Retinal pigment epithelial cell (primary cell): ENCODE measurements around the gene NR4A1.
A peak's percentile ranks its signal among the peaks of the same experiment; 100 is the strongest.

Experiments used
- DNase-seq: peaks from one replicate; pipeline ENCODE4 v3.0.0-alpha.2; 2010; ENCODE audit warnings: low read depth
- H3K4me3 ChIP-seq: 2 replicates; pipeline ENCODE4 v1.5.1; 2011; ENCODE audit warnings: mild to moderate bottlenecking, low read length, control low read depth, moderate library complexity
- CTCF ChIP-seq: conservative IDR thresholded peaks from 2 replicates; pipeline ENCODE4 v1.5.1; 2011; ENCODE audit warnings: low read depth, low read length, control low read depth, inconsistent platforms

NR4A1 gene

DNA sequence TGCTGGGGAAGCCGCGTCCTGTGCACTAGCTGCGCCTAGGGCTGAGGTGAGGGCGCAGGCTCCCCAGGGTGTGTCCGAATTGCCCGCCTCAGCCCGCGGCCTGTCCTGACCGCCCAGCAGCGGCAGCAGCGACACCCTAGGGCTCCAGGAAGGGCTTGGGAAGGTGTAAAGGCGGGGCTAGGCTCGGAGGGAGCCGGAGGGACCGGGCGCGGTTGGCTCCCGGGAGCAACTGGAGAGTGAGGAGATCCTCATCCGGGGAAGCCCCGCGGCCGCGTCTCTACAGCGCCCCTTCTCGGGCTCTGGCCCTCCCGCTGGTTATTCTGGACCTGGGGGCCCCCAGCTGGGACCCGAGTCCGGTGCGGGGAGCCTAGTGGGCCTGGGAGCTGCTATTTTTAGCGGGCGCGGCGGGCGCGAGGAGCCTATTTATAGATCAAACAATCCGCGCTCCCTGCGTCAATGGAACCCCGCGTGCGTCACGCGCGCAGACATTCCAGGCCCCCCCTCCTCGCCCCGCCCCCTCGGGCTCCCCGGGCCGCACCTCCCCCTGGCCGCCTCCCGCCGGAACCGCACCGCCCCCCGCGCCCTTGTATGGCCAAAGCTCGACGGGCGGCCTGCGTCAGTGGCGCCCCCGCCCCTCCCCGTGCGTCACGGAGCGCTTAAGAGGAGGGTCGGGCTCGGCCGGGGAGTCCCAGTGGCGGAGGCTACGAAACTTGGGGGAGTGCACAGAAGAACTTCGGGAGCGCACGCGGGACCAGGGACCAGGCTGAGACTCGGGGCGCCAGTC, at the start of gene NR4A1:
TSS of gene NR4A1 (plus strand) at position 685 of the 784 bp plus-strand sequence. CDS start 2,887 bp downstream, outside the sequence.
- peak; percentile 84 for DNase-seq
- peak within 1 kb of the TSS; percentile 83 for H3K4me3 ChIP-seq

DNA sequence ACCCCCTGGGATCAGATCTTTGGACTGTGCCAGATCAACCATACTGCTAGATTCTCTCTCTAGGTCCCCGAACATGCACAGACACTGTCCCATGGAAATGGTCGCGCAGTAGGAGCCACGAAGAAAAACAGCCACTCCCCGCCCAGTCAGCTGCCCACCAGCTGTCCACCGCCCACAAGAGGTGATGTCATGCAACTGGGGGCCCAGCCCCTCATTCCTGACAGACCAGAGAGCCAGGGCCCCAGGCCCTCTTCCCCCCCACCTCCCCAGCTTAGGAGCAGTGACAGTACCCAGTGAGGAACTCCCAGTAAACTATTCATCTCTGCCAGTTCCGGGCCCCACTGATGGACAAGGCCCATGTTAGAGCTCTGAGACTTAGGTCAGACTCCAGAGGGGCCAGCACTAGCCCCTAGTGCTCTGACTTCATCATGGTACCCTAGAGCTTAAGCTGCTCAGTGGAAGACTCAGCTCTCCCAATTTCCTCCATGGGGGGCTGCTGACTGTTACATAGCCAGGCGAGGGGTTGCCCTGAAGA, 48.2 kb upstream of the NR4A1 start:
- TF ChIP-seq CTCF: no peak
- no peak overlapping the region for H3K4me3 ChIP-seq
- no peak for DNase-seq

More for the DNA sequence above, at the start of gene NR4A1:
- peak; percentile 30 for TF ChIP-seq CTCF

GRCh38 chr12:52003591-52003990, 47.7 kb upstream of the NR4A1 start:
- no peak for DNase-seq
- TF ChIP-seq CTCF: no peak

DNA sequence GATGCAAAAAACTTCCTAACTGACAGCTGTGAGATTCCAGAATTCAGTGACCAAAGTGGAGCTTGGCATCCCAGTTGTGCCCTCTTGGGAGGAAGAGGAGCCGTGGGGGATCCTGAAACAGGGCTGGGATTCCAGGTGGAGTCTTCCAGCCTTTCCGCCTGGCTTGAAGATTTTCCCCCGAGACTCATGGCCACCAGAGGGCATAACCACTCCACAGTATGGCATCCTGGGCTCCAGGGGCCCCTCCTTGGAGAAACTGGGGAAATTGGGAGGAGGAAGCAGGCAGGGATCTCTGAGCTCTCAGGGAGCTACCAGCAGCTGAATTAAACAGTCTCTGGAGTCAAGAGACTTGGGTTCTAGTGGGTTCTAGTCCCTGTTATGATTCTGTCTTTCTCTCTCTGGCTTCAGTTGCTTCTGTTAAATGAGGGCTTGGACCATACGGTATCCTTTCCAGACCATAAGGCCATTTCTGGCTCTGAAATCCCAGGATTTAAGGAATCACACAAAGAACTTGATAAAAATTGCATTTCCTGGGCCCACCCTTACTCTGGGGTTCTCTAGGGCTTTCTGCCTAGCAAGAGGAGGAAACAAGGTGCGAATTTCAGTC, 47.1 kb upstream of the NR4A1 start:
- H3K4me3 ChIP-seq: no peak overlapping the region
- no peak for DNase-seq
- peak; percentile 87 for TF ChIP-seq CTCF

More at GRCh38 chr12:52003591-52003990, 47.7 kb upstream of the NR4A1 start:
- H3K4me3 ChIP-seq: no peak overlapping the region

DNA sequence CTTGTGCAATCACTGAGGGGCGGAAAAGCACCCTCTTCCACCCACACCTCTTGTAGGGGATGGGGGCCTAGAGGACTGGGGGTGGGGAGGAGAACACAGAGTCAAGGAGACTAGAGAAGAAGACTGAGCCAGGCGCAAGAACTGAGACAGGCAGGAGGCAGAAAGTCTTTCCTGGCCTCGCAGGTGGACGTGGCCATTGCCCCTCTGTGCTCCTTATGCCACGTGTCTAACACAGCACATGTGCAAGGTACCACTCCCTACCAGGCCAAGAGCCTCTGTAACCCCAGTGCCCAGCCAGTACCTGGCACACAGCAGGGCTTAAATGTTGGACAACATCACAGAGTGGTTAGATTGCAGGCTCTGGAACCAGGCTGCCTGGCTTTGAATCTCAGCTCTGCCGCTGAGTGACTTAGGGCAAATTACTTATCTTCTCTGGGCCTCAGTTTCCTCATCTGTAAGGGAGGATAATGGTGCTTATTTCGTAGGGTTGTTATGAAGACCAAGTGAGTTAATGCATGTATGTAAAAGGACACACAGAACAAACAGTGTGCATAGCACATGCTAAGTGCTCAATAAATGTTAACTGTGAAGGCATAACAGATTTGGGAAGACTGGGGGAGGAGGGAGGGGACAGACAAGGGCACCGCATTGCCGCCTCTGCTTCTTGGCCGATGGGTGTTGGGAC, 45.9 kb upstream of the NR4A1 start:
- TF ChIP-seq CTCF: no peak
- no peak overlapping the region for H3K4me3 ChIP-seq
- no peak for DNase-seq

- TF ChIP-seq CTCF: no peak
- peak overlapping the region; percentile 27 for H3K4me3 ChIP-seq
- DNase-seq: no peak
Observed at GRCh38 chr12:52005903-52006703, 45.1 kb upstream of the NR4A1 start.
